ENCODE data around the gene QSOX2.

The QSOX2 gene

GRCh38 chr9:136228107-136228875 is 17.3 kb downstream of the QSOX2 start:
- no peak overlapping the region for H3K4me3 ChIP-seq (ENCODE audit: low read depth, low read length)
- no peak for TF ChIP-seq CTCF (IDR thresholded peaks at IDR 0.05; ENCODE audit: borderline replicate concordance, insufficient read depth, low read depth, low read length)

GRCh38 chr9:136226680-136227407 is 18.8 kb downstream of the QSOX2 start:
- no peak for TF ChIP-seq CTCF (IDR thresholded peaks at IDR 0.05; ENCODE audit: borderline replicate concordance, insufficient read depth, low read depth, low read length)
- no peak overlapping the region for H3K4me3 ChIP-seq (ENCODE audit: low read depth, low read length)

GRCh38 chr9:136225748-136226679 is 19.6 kb downstream of the QSOX2 start:
- H3K4me3 ChIP-seq (ENCODE audit: low read depth, low read length), result peak overlapping the region; percentile 1
- TF ChIP-seq CTCF (IDR thresholded peaks at IDR 0.05; ENCODE audit: borderline replicate concordance, insufficient read depth, low read depth, low read length), result peak; percentile 99

- H3K4me3 ChIP-seq (ENCODE audit: low read depth, low read length), result no peak overlapping the region
- 0 out of 2 replicates have a peak, but pooled peaks have one; percentile 1 for TF ChIP-seq CTCF (IDR thresholded peaks at IDR 0.05; ENCODE audit: borderline replicate concordance, insufficient read depth, low read depth, low read length)
Measured at GRCh38 chr9:136225366-136225747, 20.3 kb downstream of the QSOX2 start.

GRCh38 chr9:136223871-136224640 is 21.6 kb downstream of the QSOX2 start:
- H3K4me3 ChIP-seq (ENCODE audit: low read depth, low read length), result no peak overlapping the region
- no peak for TF ChIP-seq CTCF (IDR thresholded peaks at IDR 0.05; ENCODE audit: borderline replicate concordance, insufficient read depth, low read depth, low read length)

GRCh38 chr9:136222906-136223285 is 22.7 kb downstream of the QSOX2 start:
- TF ChIP-seq CTCF (IDR thresholded peaks at IDR 0.05; ENCODE audit: borderline replicate concordance, insufficient read depth, low read depth, low read length), result no peak
- H3K4me3 ChIP-seq (ENCODE audit: low read depth, low read length), result no peak overlapping the region

Data from GM12875 (cell line).